HTERT RPE-1 (cell line): ENCODE measurements around the gene CD101.

Source experiments
- in situ Hi-C: fragments of 300-500 bp; cut with MboI; formaldehyde crosslinking; loops from 4 replicates; pipeline ENCODE4 v1.14.3; 2020; ENCODE audit warnings: low sequenced_read_pairs

Gene CD101

DNA sequence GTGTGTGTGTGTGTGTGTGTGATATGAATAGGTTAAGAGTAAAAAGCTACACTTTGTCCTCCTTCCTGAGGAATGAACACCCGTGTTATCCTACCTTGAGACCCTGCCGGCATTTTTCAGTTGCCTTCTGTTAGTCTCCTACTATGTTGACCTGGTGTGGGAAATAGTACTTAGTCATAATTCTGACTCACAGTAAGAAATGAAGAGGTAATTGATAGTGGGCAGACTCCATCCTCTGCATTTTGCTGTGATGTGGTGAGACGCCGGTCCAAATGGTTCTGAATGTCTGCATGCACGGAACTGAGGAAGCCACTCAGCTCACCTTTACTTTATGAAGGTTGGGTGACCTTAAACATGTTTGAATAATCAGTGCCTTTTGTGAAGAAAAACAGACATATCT, 12.6 kb downstream of the CD101 start:
- in situ Hi-C loops: no loop called here

- in situ Hi-C loops: no loop called here
Observed at GRCh38 chr1:117015724-117016123, 14.2 kb downstream of the CD101 start.

DNA sequence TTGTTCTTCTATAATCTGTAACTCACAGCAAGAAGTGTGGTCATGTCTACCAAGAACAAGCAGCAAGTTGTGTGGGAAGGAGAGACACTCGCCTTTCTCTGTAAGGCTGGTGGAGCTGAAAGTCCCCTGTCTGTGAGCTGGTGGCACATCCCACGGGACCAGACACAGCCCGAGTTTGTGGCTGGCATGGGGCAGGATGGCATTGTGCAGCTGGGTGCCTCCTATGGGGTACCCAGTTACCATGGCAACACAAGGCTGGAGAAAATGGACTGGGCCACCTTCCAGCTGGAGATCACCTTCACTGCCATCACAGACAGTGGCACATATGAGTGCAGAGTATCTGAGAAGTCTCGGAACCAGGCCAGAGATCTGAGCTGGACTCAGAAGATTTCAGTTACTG, 15.5 kb downstream of the CD101 start:
- in situ Hi-C loops: no loop called here

DNA sequence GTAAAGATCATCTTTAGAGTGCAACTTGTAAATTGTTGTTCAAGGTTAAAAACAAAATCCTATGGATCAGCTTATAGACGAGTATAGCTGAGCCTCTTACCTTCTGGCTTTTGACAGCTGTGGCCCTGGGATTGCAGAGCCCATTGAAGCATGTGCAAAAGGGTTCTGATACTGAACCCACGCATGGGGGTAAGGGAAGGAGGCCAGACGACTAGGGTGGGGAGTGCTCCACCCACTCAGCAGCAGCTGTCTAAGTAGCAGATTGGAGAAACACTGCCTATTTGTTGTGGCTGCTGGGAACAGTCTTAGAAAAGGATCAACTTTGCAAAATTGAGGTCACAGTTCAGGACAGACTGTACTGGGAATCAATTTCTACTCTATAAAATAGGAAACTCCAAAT, 16.1 kb downstream of the CD101 start:
- in situ Hi-C loops: no loop called here

- in situ Hi-C loops: no loop called here
Observed at GRCh38 chr1:117020526-117021156, 19.1 kb downstream of the CD101 start.

- in situ Hi-C loops: no loop called here
Observed at GRCh38 chr1:117022114-117022513, 20.6 kb downstream of the CD101 start.

- in situ Hi-C loops: no loop called here
Observed at GRCh38 chr1:117025568-117025967, 24.0 kb downstream of the CD101 start.

DNA sequence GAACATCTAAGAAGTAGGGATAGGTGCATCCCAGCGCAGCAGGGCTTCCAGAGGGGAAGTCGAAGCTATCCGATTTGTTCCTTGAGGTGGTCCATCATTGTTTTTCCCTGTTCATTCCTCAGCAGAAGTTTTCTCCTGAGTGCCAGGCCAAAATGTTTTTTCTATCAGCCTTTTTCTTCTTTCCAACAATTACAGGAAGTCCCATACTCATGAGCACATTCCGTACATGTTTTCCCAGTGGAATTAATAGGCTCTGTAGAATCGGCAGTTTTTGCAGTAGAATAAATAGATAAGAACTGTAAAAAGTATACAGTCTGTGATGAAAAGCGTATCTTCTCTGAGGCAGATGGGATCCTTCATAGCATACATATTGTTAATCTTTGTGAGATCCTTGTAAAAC, 24.8 kb downstream of the CD101 start:
- in situ Hi-C loops: no loop called here

DNA sequence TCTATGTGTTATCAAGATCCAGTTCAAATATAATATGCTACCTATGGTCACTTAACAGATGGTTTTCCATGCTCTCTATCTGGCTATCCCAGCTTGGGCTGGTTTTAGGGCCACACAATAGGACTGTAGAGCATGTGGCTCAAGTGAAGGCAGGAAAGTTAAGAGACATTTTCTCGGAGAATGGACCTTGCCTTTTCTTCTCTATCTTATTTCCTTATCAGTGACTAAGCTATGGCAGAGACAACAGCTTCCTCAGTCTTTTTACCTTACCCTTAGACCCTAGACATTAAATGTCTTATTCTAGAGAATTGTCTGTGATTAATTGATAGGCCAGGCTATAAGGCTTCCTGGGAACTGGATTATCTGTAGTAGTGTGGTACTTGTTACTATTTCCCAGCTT, 28.1 kb downstream of the CD101 start:
- in situ Hi-C loops: no loop called here

DNA sequence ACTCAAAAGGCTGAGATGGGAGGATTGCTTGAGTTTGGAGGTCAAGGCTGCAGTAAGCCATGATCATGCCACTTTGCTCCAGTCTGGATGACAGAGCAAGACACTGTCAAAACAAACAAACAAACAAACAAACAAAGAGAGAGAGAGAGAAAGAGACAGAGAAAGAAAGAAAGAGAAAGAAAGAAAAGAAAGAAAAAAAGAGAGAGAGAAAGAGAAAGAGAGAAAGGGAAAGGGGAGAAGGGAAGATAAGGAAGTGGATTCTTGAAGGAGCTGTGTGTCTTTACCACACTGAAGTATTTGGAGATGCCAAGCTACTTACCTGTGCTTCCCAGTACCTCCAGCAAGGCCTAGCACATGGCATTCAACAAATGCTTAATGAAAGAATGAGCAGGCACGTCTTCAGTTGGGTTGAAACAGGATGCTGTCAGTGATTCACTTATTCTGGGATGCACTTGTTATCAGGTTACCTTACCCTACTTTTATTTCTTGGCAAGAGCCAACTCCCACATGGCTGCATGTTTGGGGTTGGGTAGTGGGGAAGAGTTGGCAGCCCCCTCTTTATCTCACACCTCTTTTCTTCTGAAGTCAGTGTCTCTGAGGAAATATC, 28.8 kb downstream of the CD101 start:
- in situ Hi-C loops: no loop called here

DNA sequence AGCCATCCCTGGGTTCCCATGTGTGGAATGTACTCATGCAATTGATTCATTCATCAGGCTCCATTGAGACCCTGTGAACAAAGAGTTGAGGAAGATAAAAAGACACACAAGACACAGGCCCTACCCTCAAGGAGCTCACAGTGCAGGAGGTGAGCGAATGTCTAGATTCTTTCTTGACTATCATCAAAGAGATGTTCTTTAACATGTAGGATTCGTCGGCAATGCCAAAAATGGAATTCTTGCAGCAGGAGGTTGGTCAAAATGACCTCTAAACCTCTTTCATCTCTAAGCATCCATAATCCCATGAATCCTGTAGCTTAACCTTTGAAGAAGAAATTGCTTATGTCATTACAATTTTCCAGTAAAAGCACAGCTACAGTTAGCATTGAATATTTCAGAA, 30.7 kb downstream of the CD101 start:
- in situ Hi-C loops: no loop called here

DNA sequence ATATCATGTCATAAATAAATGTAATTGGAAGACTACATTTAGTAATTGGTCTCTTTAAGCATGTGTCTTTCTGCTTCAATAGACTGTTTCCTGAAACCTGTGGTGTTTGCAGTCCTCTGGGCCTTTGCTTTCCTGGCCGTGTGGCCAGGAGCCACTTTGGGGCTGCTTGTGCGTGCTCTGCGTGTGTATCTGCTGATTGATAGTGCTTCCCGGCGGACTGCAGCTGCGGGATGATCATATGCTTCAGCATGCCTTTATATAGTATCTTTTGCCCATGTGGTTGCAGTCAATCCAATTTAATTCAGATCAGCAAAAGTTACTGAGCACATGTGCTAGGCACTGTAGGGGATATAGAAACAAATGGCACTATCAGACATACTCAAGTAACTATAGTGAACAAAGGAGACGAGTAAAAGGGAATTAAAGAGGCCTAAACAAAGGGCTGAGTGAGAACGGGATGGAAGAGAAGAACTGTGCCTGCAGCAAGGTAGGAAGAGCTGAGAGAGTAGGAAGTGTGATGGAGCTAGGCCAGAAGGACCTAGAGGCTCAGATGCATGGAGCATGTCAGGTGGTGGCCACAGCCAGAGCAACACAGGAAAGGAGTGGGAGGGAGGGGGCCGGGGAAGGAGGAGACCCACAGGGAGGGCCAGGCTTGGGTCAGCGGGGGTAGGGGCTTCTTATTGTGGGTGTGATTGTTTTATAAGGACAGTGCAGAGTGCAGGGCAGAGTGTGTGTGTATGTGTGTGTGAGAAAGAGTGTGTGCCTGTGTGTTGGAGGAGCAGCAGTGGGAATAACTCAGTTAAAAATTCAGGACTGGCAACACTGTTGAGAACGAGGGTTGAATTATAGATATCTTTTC, 31.4 kb downstream of the CD101 start:
- in situ Hi-C loops: no loop called here

- in situ Hi-C loops: no loop called here
Observed at GRCh38 chr1:117033772-117034171, 32.2 kb downstream of the CD101 start.

GRCh38 chr1:117034791-117035290, 33.3 kb downstream of the CD101 start:
- in situ Hi-C loops: no loop called here

GRCh38 chr1:117036018-117036461, 34.5 kb downstream of the CD101 start:
- in situ Hi-C loops: no loop called here

- in situ Hi-C loops: no loop called here
Observed at GRCh38 chr1:117037802-117038201, 36.2 kb downstream of the CD101 start.

DNA sequence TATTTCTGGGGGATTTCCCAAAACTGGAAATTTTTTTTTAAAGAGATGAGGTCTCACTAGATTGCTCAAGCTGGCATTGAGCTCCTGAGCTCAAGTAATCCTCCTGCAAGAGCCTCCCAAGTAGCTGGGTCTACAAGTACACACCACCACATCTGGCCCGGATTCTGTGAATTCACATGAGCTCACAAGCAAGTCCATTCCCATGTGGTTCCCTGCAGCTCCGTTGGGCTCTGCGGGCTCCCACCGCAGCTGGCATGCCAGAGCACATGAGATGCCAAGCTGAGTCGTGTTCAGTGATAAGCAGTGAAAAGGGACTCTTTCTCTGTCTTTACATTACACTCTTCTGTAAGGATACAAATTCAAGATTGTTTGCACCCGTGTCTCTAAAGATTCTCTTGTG, 36.7 kb downstream of the CD101 start:
- in situ Hi-C loops: no loop called here

GRCh38 chr1:117044217-117044616, 42.7 kb downstream of the CD101 start:
- in situ Hi-C loops: no loop called here

GRCh38 chr1:117045644-117046043, 44.1 kb downstream of the CD101 start:
- in situ Hi-C loops: no loop called here

- in situ Hi-C loops: no loop called here
Observed at GRCh38 chr1:117046781-117047180, 45.2 kb downstream of the CD101 start.

DNA sequence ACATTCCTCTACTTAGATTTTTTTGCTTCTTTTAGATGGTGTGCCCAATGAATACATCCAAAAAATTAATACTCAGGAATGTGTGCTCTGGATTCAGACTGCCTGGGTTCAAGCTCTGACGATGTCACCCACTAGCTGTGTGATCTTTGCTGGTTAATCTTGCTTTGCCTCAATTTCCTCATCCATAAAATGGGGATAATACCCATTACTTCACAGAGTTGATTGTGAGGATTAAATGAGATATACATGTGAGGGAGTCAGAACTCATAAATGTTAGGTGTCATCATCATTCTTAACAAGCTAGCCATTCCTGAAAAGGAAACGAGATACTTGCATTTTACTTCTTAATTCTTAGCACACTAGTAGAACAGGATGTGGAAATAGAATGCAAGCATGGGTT, 45.7 kb downstream of the CD101 start:
- in situ Hi-C loops: no loop called here

GRCh38 chr1:117049857-117050256, 48.3 kb downstream of the CD101 start:
- in situ Hi-C loops: no loop called here
